Measurements from ENCODE around the gene MTHFS. TPM values are rescaled to one million over a fixed set of nuclear protein-coding genes. Genes with fewer than 3 reads are reported as not detected.

MTHFS gene
- total and polyA plus RNA-seq, 2 donors (not counting 1 experiment from before 2014, with no cell fraction given), result 9.5 to 21.6 TPM

DNA sequence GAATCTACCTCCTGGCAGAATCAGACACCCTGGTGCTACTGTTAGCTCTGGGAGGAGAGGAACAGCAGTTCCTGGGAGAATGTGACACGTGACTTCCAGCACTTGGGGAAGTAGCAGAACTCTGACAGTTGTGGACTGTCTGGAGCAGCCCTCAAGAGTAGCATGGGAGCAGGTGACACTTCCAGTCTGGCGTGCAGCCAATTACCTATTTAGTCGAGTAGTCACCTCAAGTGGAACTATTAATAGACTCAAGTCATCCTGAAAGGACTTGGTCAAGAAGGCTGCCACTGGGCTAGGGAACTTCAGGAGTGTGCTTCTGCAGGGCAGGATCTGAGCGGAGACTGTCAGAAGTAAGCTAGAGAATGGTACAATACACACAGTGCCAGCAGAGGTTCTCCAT is 62.3 kb downstream of the MTHFS start:
- Histone ChIP-seq H3K79me2 (ENCODE audit: control insufficient read depth, insufficient read depth, low read length) (no peaks in the 10 kb centered on the region), H3K36me3 (ENCODE audit: control insufficient read depth, insufficient read depth, low read length) (no peaks in the 10 kb centered on the region), H3K27me3 (ENCODE audit: control insufficient read depth, insufficient read depth, low read length) (no peaks in the 10 kb centered on the region), H3K9ac (ENCODE audit: insufficient read depth, low read length) (no peak overlapping the region), H3K4me2 (ENCODE audit: extremely low read depth, insufficient read depth, low read length) (no peak overlapping the region), H3K4me1 (ENCODE audit: control insufficient read depth, extremely low read depth, insufficient read depth, low read length) (no peaks in the 10 kb centered on the region), H3K27ac (ENCODE audit: insufficient read depth, low read length) (no peak overlapping the region), H3K9me3 (ENCODE audit: control insufficient read depth, insufficient read depth, low read depth, low read length) (no peaks in the 10 kb centered on the region), H4K20me1 (ENCODE audit: control insufficient read depth, extremely low read depth, insufficient read depth, low read length) (no peaks in the 10 kb centered on the region), H3K4me3 (replicated peaks in 1 of 4; ENCODE audit: control extremely low read depth in 1 of 4, insufficient read depth in 1 of 4, low read depth in 3 of 4, low read length in 4 of 4) (no peak overlapping the region), H2AFZ (ENCODE audit: low read length) (no peak overlapping the region)
- DNase-seq (ENCODE audit: low read depth in 2 of 2), result no peak
- TF ChIP-seq, protein P1, sequence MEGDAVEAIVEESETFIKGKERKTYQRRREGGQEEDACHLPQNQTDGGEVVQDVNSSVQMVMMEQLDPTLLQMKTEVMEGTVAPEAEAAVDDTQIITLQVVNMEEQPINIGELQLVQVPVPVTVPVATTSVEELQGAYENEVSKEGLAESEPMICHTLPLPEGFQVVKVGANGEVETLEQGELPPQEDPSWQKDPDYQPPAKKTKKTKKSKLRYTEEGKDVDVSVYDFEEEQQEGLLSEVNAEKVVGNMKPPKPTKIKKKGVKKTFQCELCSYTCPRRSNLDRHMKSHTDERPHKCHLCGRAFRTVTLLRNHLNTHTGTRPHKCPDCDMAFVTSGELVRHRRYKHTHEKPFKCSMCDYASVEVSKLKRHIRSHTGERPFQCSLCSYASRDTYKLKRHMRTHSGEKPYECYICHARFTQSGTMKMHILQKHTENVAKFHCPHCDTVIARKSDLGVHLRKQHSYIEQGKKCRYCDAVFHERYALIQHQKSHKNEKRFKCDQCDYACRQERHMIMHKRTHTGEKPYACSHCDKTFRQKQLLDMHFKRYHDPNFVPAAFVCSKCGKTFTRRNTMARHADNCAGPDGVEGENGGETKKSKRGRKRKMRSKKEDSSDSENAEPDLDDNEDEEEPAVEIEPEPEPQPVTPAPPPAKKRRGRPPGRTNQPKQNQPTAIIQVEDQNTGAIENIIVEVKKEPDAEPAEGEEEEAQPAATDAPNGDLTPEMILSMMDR (conservative IDR thresholded peaks at IDR 0.05 in 1 of 2, IDR thresholded peaks at IDR 0.05 in 1 of 2; ENCODE audit: low read depth in 1 of 2, low read length in 2 of 2), result no peak
- no peak for TF ChIP-seq EZH2 (IDR thresholded peaks at IDR 0.05; ENCODE audit: low read length, missing control alignments)

DNA sequence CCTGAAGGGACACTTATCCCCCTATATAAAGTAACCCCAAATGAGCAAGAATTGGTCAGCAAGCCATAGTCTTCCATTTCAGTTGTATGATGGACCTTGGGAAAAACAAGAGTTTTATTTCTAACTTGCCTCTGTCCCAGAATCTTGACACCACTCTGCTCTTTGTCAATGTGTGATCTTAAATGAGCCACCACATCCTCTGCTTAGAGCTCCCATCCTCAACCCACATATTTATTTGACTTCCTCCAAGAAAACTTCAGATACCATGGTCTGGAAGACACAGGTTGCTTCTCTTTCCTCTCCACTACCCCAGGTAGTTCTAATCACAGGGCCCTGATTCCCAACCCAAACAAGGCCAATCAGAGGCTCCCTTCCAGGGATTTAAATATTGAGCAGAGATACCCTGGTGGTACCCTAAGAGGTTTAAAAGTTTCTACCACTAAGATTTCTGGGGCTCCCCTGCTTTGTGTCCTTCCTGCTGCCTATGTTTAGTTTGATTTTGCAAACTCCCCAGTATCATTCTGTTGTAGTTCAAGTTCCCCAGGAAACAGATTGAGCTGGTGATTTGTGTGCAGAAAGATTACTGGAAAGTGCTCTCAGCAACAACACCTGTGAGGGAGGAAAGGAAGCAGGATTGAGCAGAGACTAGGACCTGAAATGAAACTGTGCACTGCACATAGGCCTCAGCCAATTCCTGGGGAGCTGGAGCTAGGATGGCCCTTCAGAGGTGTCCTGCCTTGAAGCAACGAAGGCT is 64.3 kb downstream of the MTHFS start:
- no peaks in the 10 kb centered on the region for H3K4me1 ChIP-seq (ENCODE audit: control insufficient read depth, extremely low read depth, insufficient read depth, low read length)
- TF ChIP-seq, protein P1 (conservative IDR thresholded peaks at IDR 0.05 in 1 of 2, IDR thresholded peaks at IDR 0.05 in 1 of 2; ENCODE audit: low read depth in 1 of 2, low read length in 2 of 2), result no peak
- no peak for TF ChIP-seq EZH2 (IDR thresholded peaks at IDR 0.05; ENCODE audit: low read length, missing control alignments)
- no peak overlapping the region for H3K27ac ChIP-seq (ENCODE audit: insufficient read depth, low read length)
- H4K20me1 ChIP-seq (ENCODE audit: control insufficient read depth, extremely low read depth, insufficient read depth, low read length), result no peaks in the 10 kb centered on the region
- H3K9ac ChIP-seq (ENCODE audit: insufficient read depth, low read length), result no peak overlapping the region
- no peak overlapping the region for H3K4me2 ChIP-seq (ENCODE audit: extremely low read depth, insufficient read depth, low read length)
- H3K36me3 ChIP-seq (ENCODE audit: control insufficient read depth, insufficient read depth, low read length), result no peaks in the 10 kb centered on the region
- H2AFZ ChIP-seq (ENCODE audit: low read length), result no peak overlapping the region
- H3K9me3 ChIP-seq (ENCODE audit: control insufficient read depth, insufficient read depth, low read depth, low read length), result no peaks in the 10 kb centered on the region
- no peaks in the 10 kb centered on the region for H3K79me2 ChIP-seq (ENCODE audit: control insufficient read depth, insufficient read depth, low read length)
- DNase-seq (ENCODE audit: low read depth in 2 of 2), result no peak
- no peak overlapping the region for H3K4me3 ChIP-seq (replicated peaks in 1 of 4; ENCODE audit: control extremely low read depth in 1 of 4, insufficient read depth in 1 of 4, low read depth in 3 of 4, low read length in 4 of 4)
- no peaks in the 10 kb centered on the region for H3K27me3 ChIP-seq (ENCODE audit: control insufficient read depth, insufficient read depth, low read length)

DNA sequence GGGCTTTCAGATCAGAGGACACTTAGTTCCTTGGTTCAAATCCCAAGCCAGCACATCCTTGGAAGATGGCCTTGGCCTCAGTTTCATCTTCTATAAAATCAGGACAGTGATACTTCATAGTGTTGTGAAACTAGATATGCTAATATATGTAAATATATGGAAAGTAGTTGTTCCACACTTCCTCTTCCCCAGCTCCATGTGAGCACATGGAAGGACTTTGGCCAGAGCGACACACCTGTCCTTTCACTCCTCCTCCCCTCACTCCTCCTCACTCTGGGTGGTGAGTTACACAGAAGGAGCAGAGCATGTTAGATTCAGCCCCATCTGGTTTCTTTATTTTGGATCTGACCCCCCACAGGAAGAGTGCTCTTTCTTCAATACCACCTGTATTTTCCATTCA is 65.2 kb downstream of the MTHFS start:
- H3K27me3 ChIP-seq (ENCODE audit: control insufficient read depth, insufficient read depth, low read length), result no peaks in the 10 kb centered on the region
- TF ChIP-seq, protein P1 (conservative IDR thresholded peaks at IDR 0.05 in 1 of 2, IDR thresholded peaks at IDR 0.05 in 1 of 2; ENCODE audit: low read depth in 1 of 2, low read length in 2 of 2), result no peak
- TF ChIP-seq EZH2 (IDR thresholded peaks at IDR 0.05; ENCODE audit: low read length, missing control alignments), result no peak
- no peaks in the 10 kb centered on the region for H3K36me3 ChIP-seq (ENCODE audit: control insufficient read depth, insufficient read depth, low read length)
- H3K27ac ChIP-seq (ENCODE audit: insufficient read depth, low read length), result no peak overlapping the region
- H3K4me3 ChIP-seq (replicated peaks in 1 of 4; ENCODE audit: control extremely low read depth in 1 of 4, insufficient read depth in 1 of 4, low read depth in 3 of 4, low read length in 4 of 4), result no peak overlapping the region
- H2AFZ ChIP-seq (ENCODE audit: low read length), result no peak overlapping the region
- H3K9ac ChIP-seq (ENCODE audit: insufficient read depth, low read length), result no peak overlapping the region
- no peak for DNase-seq (ENCODE audit: low read depth in 2 of 2)
- H3K9me3 ChIP-seq (ENCODE audit: control insufficient read depth, insufficient read depth, low read depth, low read length), result no peaks in the 10 kb centered on the region
- H4K20me1 ChIP-seq (ENCODE audit: control insufficient read depth, extremely low read depth, insufficient read depth, low read length), result no peaks in the 10 kb centered on the region
- H3K4me1 ChIP-seq (ENCODE audit: control insufficient read depth, extremely low read depth, insufficient read depth, low read length), result no peaks in the 10 kb centered on the region
- no peaks in the 10 kb centered on the region for H3K79me2 ChIP-seq (ENCODE audit: control insufficient read depth, insufficient read depth, low read length)
- no peak overlapping the region for H3K4me2 ChIP-seq (ENCODE audit: extremely low read depth, insufficient read depth, low read length)
